GM12878 (cell line): ENCODE results near the gene HOXD12. TPM values are rescaled to one million over a fixed set of nuclear protein-coding genes. Genes with fewer than 3 reads are reported as not detected.

Experiments
- ATAC-seq: fragments of 200-7000 bp; cut with Tn5 transposase; 3 replicates; pipeline ENCODE4 v1.9.1; 2020; ENCODE audit warnings: mild to moderate bottlenecking, moderate library complexity
- BruUV-seq: library from RNA; stranded (reverse); fragments of 400-500 nt; replicated peaks from 2 replicates; lab custom pipeline; 2021; lab: Mats Ljungman, UMichigan
- CTCF ChIA-PET: fragments of 300-600 bp; sonication (Branson Sonifier 250); formaldehyde crosslinking; extraction: SDS; loops from one replicate; lab custom pipeline; 2021; ENCODE audit warnings: inconsistent platforms; lab: Yijun Ruan, JAX
- POLR2A ChIA-PET: fragments of 350-600 bp; formaldehyde crosslinking; extraction: SDS; loops from one replicate; lab custom pipeline; 2021; ENCODE audit warnings: inconsistent platforms; lab: Charles Lee
- RAD21 ChIA-PET: fragments of 300-600 bp; sonication (Branson Sonifier 250); formaldehyde crosslinking; loops from one replicate; lab custom pipeline; 2023; ENCODE audit warnings: antibody characterized with exemption; ENCODE audit not compliant: unreplicated experiment; lab: Charles Lee
- SMC1A ChIA-PET: fragments of 300-600 bp; sonication (Branson Sonifier 250); formaldehyde crosslinking; loops from one replicate; lab custom pipeline; 2023; ENCODE audit not compliant: unreplicated experiment, uncharacterized antibody; lab: Charles Lee
- DNase-seq: peaks from one replicate; pipeline ENCODE4 v3.0.0-alpha.2; 2011; ENCODE audit warnings: low read depth, low spot score
- FAIRE-seq: peaks from 3 replicates; lab custom pipeline; 2011; peaks lifted over from hg19 to GRCh38; lab: Jason Lieb, UNC
- H2AFZ ChIP-seq: 2 replicates; pipeline ENCODE4 v1.6.0; 2011; ENCODE audit warnings: low read depth, low read length, control low read depth; ENCODE audit not compliant: control insufficient read depth
- H3K27ac ChIP-seq: 2 replicates; pipeline ENCODE4 v1.5.1; 2011; ENCODE audit warnings: control low read depth; ENCODE audit not compliant: control insufficient read depth, insufficient read depth
- H3K27me3 ChIP-seq, 2 experiments: replicated peaks in 1 of 2; 2 replicates each; pipeline versions ENCODE4 v1.6.0 to v1.6.1; 2011; ENCODE audit warnings: low read length in 1 of 2; ENCODE audit not compliant: control insufficient read depth in 2 of 2, insufficient read depth in 2 of 2
- H3K36me3 ChIP-seq, 2 experiments: 2 replicates each; pipeline ENCODE4 v1.5.1; 2011; ENCODE audit warnings: low read length in 1 of 2; ENCODE audit not compliant: control insufficient read depth in 2 of 2, insufficient read depth in 2 of 2
- H3K4me1 ChIP-seq: 2 replicates; pipeline ENCODE4 v1.6.1; 2011; ENCODE audit warnings: mild to moderate bottlenecking, low read length, moderate library complexity, mixed read lengths; ENCODE audit not compliant: control insufficient read depth, insufficient read depth
- H3K4me2 ChIP-seq: 2 replicates; pipeline ENCODE4 v1.6.0; 2011; ENCODE audit warnings: control low read depth; ENCODE audit not compliant: control insufficient read depth, insufficient read depth
- H3K4me3 ChIP-seq: fragments of 200-600 bp; sonication (generic); 2 replicates; pipeline ENCODE4 v1.5.1; 2016
- H3K79me2 ChIP-seq: 2 replicates; pipeline ENCODE4 v1.6.0; 2011; ENCODE audit warnings: low read length; ENCODE audit not compliant: control insufficient read depth, insufficient read depth
- H3K9ac ChIP-seq: 2 replicates; pipeline ENCODE4 v1.8.0; 2011; ENCODE audit warnings: low read length, control low read depth, mixed read lengths; ENCODE audit not compliant: control insufficient read depth, insufficient read depth
- H3K9me3 ChIP-seq: replicated peaks from 3 replicates; pipeline ENCODE4 v1.5.1; 2011; ENCODE audit warnings: mild to moderate bottlenecking, low read length; ENCODE audit not compliant: control insufficient read depth, insufficient read depth
- H4K20me1 ChIP-seq: 2 replicates; pipeline ENCODE4 v1.6.0; 2011; ENCODE audit not compliant: control insufficient read depth, insufficient read depth
- CHD1 ChIP-seq: IDR thresholded peaks from 2 replicates; pipeline ENCODE4 v1.6.1; 2012; ENCODE audit warnings: low read depth, low read length, improper control_type of control experiment
- EED ChIP-seq: sonication (generic); IDR thresholded peaks from 2 replicates; pipeline ENCODE4 v1.6.1; 2016; ENCODE audit warnings: antibody characterized with exemption, low read depth
- IKZF2 ChIP-seq, 2 experiments: fragments of 450-650 bp; IDR thresholded peaks; 2 replicates each; pipeline ENCODE4 v1.6.1; 2017; ENCODE audit warnings: mild to moderate bottlenecking in 2 of 2, moderate library complexity in 2 of 2
- RCOR1 ChIP-seq: conservative IDR thresholded peaks from 2 replicates; pipeline ENCODE4 v1.6.1; 2012; ENCODE audit warnings: low read depth, low read length, improper control_type of control experiment
- STAT3 ChIP-seq: IDR thresholded peaks from 2 replicates; pipeline ENCODE4 v1.6.1; 2011; ENCODE audit warnings: low read depth, low read length, improper control_type of control experiment
- YY1 ChIP-seq: IDR thresholded peaks from 2 replicates; pipeline ENCODE4 v1.6.1; 2011; ENCODE audit warnings: low read depth, mild to moderate bottlenecking, low read length
- WGBS: methylation state at CpG from one replicate; pipeline ENCODE4 v1.1.6; 2016; ENCODE audit warnings: low lambda C conversion rate; ENCODE audit not compliant: insufficient replicate concordance, insufficient coverage; ENCODE audit errors: missing lambda C conversion rate; 5-methylcytosine and 5-hydroxymethylcytosine counted together
- in situ Hi-C: fragments of 300-500 bp; cut with MboI; formaldehyde crosslinking; loops from 9 replicates; pipeline ENCODE4 v1.14.3; 2018; ENCODE audit warnings: mixed read lengths
- intact Hi-C: fragments of 100-400 bp; cut with micrococcal nuclease; formaldehyde crosslinking; loops from one replicate; pipeline ENCODE4 v1.14.2; 2022; ENCODE audit not compliant: unreplicated experiment
- polyA plus RNA-seq, 11 experiments: library from polyadenylated mRNA; depleted of rRNA in 4 of 11; unstranded in 6 of 11; stranded (reverse) in 5 of 11; fragments of >200 nt; fragmentation: Nextera tagmentation in 4 of 11; fragmentation: Illumina TruSeq in 1 of 11; extraction: Ambion mirVana in 4 of 11; extraction: Trizol in 1 of 11; gene quantifications; 1 replicate in 1 of 11; 2 replicates in 10 of 11; pipeline versions ENCODE4 v1.2.1 to v1.2.3, GENCODE V29; 2011 to 2016; ENCODE audit warnings: inconsistent platforms in 2 of 11, missing spikeins in 2 of 11, low read depth in 1 of 11
- total RNA-seq, 4 experiments: library from RNA; depleted of rRNA in 3 of 4; stranded (reverse); fragments of >200 nt in 3 of 4; fragmentation: Illumina TruSeq in 1 of 4; extraction: Trizol in 1 of 4; gene quantifications; 2 replicates each; pipeline versions ENCODE4 v1.2.1 to v1.2.3, GENCODE V29; 2013 to 2021
- TF ChIP-seq, protein P1 (sequence below): fragments of 450-650 bp; formaldehyde crosslinking; IDR thresholded peaks from 2 replicates; pipeline ENCODE4 v1.4.0; 2022; ENCODE audit warnings: mild to moderate bottlenecking, moderate library complexity
- TF ChIP-seq, protein P2 (sequence below): fragments of 450-650 bp; IDR thresholded peaks from 2 replicates; pipeline ENCODE4 v1.6.1; 2017; ENCODE audit warnings: antibody characterized with exemption, mild to moderate bottlenecking, moderate library complexity
- TF ChIP-seq, protein P3 (sequence below), 3 experiments: IDR thresholded peaks in 2 of 3; conservative IDR thresholded peaks in 1 of 3; 2 replicates each; pipeline ENCODE4 v1.5.1; 2011; ENCODE audit warnings: low read depth in 3 of 3, low read length in 3 of 3, mild to moderate bottlenecking in 3 of 3, control low read depth in 2 of 3, moderate library complexity in 2 of 3, inconsistent platforms in 1 of 3, mixed read lengths in 1 of 3; ENCODE audit not compliant: control insufficient read depth in 2 of 3, insufficient read depth in 1 of 3; ENCODE audit errors: extremely low read depth in 1 of 3
- TF ChIP-seq, protein P4 (sequence below): IDR thresholded peaks from 2 replicates; pipeline ENCODE4 v1.6.1; 2012; ENCODE audit warnings: low read depth, low read length, improper control_type of control experiment
- TF ChIP-seq, protein P5 (sequence below): fragments of 450-650 bp; IDR thresholded peaks from 2 replicates; pipeline ENCODE4 v1.6.1; 2017; ENCODE audit warnings: mild to moderate bottlenecking, moderate library complexity

HOXD12 gene
- total and polyA plus RNA-seq, 10 of the 15 experiments (the other 5 are each of a cell fraction or from before 2014, with no cell fraction given) = not detected

DNA sequence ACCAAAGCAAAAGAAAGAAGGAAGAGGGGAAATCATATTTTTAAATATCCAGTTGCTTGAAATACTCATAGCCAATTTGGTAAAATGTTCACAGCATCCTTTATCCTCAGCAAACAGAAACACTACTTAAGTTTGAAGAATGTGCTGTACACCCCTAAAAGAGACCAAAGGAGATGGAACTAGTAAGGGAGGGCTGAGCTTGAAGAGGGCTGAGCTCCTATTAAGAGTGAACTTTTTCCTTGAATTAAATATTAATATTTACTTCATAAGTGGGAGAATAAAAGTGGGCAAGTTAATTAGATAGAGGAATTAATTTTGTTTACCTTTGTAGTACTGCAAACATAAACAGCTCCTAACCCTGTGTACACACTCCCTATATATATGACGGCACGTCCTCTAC, 22.8 kb upstream of the HOXD12 start:
- TF ChIP-seq, protein P1, sequence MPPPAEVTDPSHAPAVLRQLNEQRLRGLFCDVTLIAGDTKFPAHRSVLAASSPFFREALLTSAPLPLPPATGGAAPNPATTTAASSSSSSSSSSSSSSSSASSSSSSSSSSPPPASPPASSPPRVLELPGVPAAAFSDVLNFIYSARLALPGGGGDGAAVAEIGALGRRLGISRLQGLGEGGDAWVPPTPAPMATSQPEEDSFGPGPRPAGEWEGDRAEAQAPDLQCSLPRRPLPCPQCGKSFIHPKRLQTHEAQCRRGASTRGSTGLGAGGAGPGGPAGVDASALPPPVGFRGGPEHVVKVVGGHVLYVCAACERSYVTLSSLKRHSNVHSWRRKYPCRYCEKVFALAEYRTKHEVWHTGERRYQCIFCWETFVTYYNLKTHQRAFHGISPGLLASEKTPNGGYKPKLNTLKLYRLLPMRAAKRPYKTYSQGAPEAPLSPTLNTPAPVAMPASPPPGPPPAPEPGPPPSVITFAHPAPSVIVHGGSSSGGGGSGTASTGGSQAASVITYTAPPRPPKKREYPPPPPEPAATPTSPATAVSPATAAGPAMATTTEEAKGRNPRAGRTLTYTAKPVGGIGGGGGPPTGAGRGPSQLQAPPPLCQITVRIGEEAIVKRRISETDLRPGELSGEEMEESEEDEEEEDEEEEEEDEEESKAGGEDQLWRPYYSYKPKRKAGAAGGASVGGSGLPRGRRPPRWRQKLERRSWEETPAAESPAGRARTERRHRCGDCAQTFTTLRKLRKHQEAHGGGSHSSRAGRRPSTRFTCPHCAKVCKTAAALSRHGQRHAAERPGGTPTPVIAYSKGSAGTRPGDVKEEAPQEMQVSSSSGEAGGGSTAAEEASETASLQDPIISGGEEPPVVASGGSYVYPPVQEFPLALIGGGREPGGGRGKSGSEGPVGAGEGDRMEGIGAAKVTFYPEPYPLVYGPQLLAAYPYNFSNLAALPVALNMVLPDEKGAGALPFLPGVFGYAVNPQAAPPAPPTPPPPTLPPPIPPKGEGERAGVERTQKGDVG (CRISPR knock-in tag) = no peak
- TF ChIP-seq, protein P2, sequence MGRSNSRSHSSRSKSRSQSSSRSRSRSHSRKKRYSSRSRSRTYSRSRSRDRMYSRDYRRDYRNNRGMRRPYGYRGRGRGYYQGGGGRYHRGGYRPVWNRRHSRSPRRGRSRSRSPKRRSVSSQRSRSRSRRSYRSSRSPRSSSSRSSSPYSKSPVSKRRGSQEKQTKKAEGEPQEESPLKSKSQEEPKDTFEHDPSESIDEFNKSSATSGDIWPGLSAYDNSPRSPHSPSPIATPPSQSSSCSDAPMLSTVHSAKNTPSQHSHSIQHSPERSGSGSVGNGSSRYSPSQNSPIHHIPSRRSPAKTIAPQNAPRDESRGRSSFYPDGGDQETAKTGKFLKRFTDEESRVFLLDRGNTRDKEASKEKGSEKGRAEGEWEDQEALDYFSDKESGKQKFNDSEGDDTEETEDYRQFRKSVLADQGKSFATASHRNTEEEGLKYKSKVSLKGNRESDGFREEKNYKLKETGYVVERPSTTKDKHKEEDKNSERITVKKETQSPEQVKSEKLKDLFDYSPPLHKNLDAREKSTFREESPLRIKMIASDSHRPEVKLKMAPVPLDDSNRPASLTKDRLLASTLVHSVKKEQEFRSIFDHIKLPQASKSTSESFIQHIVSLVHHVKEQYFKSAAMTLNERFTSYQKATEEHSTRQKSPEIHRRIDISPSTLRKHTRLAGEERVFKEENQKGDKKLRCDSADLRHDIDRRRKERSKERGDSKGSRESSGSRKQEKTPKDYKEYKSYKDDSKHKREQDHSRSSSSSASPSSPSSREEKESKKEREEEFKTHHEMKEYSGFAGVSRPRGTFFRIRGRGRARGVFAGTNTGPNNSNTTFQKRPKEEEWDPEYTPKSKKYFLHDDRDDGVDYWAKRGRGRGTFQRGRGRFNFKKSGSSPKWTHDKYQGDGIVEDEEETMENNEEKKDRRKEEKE = no peak
- no peak for TF ChIP-seq CHD1
- TF ChIP-seq EED = no peak
- TF ChIP-seq, protein P3, sequence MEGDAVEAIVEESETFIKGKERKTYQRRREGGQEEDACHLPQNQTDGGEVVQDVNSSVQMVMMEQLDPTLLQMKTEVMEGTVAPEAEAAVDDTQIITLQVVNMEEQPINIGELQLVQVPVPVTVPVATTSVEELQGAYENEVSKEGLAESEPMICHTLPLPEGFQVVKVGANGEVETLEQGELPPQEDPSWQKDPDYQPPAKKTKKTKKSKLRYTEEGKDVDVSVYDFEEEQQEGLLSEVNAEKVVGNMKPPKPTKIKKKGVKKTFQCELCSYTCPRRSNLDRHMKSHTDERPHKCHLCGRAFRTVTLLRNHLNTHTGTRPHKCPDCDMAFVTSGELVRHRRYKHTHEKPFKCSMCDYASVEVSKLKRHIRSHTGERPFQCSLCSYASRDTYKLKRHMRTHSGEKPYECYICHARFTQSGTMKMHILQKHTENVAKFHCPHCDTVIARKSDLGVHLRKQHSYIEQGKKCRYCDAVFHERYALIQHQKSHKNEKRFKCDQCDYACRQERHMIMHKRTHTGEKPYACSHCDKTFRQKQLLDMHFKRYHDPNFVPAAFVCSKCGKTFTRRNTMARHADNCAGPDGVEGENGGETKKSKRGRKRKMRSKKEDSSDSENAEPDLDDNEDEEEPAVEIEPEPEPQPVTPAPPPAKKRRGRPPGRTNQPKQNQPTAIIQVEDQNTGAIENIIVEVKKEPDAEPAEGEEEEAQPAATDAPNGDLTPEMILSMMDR (IDR thresholded peaks at IDR 0.05 in 2 of 3, conservative IDR thresholded peaks at IDR 0.05 in 1 of 3; ENCODE audit: control insufficient read depth in 2 of 3, extremely low read depth in 1 of 3, insufficient read depth in 1 of 3, low read depth in 3 of 3, low read length in 3 of 3) = no peak
- no peak for TF ChIP-seq YY1
- TF ChIP-seq IKZF2 (IDR thresholded peaks at IDR 0.05) = no peak
- no peak for TF ChIP-seq STAT3
- TF ChIP-seq, protein P4, sequence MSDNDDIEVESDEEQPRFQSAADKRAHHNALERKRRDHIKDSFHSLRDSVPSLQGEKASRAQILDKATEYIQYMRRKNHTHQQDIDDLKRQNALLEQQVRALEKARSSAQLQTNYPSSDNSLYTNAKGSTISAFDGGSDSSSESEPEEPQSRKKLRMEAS = no peak
- TF ChIP-seq, protein P5, sequence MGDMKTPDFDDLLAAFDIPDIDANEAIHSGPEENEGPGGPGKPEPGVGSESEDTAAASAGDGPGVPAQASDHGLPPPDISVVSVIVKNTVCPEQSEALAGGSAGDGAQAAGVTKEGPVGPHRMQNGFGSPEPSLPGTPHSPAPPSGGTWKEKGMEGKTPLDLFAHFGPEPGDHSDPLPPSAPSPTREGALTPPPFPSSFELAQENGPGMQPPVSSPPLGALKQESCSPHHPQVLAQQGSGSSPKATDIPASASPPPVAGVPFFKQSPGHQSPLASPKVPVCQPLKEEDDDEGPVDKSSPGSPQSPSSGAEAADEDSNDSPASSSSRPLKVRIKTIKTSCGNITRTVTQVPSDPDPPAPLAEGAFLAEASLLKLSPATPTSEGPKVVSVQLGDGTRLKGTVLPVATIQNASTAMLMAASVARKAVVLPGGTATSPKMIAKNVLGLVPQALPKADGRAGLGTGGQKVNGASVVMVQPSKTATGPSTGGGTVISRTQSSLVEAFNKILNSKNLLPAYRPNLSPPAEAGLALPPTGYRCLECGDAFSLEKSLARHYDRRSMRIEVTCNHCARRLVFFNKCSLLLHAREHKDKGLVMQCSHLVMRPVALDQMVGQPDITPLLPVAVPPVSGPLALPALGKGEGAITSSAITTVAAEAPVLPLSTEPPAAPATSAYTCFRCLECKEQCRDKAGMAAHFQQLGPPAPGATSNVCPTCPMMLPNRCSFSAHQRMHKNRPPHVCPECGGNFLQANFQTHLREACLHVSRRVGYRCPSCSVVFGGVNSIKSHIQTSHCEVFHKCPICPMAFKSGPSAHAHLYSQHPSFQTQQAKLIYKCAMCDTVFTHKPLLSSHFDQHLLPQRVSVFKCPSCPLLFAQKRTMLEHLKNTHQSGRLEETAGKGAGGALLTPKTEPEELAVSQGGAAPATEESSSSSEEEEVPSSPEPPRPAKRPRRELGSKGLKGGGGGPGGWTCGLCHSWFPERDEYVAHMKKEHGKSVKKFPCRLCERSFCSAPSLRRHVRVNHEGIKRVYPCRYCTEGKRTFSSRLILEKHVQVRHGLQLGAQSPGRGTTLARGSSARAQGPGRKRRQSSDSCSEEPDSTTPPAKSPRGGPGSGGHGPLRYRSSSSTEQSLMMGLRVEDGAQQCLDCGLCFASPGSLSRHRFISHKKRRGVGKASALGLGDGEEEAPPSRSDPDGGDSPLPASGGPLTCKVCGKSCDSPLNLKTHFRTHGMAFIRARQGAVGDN = no peak
- no peak for TF ChIP-seq RCOR1
- Histone ChIP-seq H3K4me3 (no peak overlapping the region), H4K20me1 (no peaks in the 10 kb centered on the region), H3K9ac (no peak overlapping the region), H2AFZ (no peak overlapping the region), H3K4me1 (no peaks in the 10 kb centered on the region), H3K4me2 (no peak overlapping the region), H3K27ac (no peak overlapping the region), H3K27me3 (peaks cover 6 to 27% of the 10 kb centered on the region in 2 experiments), H3K9me3 (peaks cover 12% of the 10 kb centered on the region; the same call in 2 of the 3 replicates), H3K79me2 (no peaks in the 10 kb centered on the region), H3K36me3 (no peaks in the 10 kb centered on the region)
- in situ Hi-C loops = no loop called here
- intact Hi-C loops = no loop called here
- CTCF ChIA-PET = no interaction called here
- no TSS peak for BruUV-seq
- ATAC-seq = no peak
- FAIRE-seq = no peak
- DNase-seq = no peak
- SMC1A ChIA-PET = no interaction called here
- POLR2A ChIA-PET = no interaction called here
- RAD21 ChIA-PET = no interaction called here
- 17% methylated on average over 2 of the region's 2 CpGs for WGBS
